ENCODE measurements around the gene LRMDA. TPM values are rescaled to one million over a fixed set of nuclear protein-coding genes. Genes with fewer than 3 reads are reported as not detected.
A peak's percentile ranks its signal among the peaks of the same experiment; 100 is the strongest.

Gene LRMDA
- total and polyA plus RNA-seq, 12 donors = 30.7 to 132 (median 78.1) TPM

- intact Hi-C loops (cut with DNase I) = no loop called here
- H3K36me3 ChIP-seq (replicated peaks in 1 of 2) = no peaks in the 10 kb centered on the region
- H3K27ac ChIP-seq = no peak overlapping the region
- H3K4me3 ChIP-seq = no peak overlapping the region
- no peaks in the 10 kb centered on the region for H3K27me3 ChIP-seq
- 59 to 76% (median 67%) methylated on average over 1 of the region's 1 CpG for WGBS, 4 donors
- DNase-seq = peak in 3 of 7 donors; percentile 16 to 35 (median 29)
- H3K9me3 ChIP-seq (replicated peaks in 1 of 3) = no peaks in the 10 kb centered on the region
- no peak for TF ChIP-seq POLR2A (IDR thresholded peaks at IDR 0.05)
- TF ChIP-seq CTCF (IDR thresholded peaks at IDR 0.05) = no peak
- peaks cover 0 to 4% of the 10 kb centered on the region in 2 donors for H3K4me1 ChIP-seq (replicated peaks in 1 of 2)
These were observed 1024.8 kb downstream of the LRMDA start for GRCh38 chr10:76456197-76456596.

- Histone ChIP-seq H3K36me3 (replicated peaks in 1 of 2) (no peaks in the 10 kb centered on the region), H3K27ac (no peak overlapping the region), H3K4me1 (replicated peaks in 1 of 2) (peaks cover 0 to 4% of the 10 kb centered on the region in 2 donors), H3K4me3 (no peak overlapping the region), H3K27me3 (no peaks in the 10 kb centered on the region), H3K9me3 (replicated peaks in 1 of 3) (no peaks in the 10 kb centered on the region)
- intact Hi-C loops (cut with DNase I) = no loop called here
- WGBS, 4 donors = 84 to 90% (median 89%) methylated on average over 8 of the region's 8 CpGs
- TF ChIP-seq CTCF (IDR thresholded peaks at IDR 0.05) = no peak
- TF ChIP-seq POLR2A (IDR thresholded peaks at IDR 0.05) = no peak
- DNase-seq = no peak
These were observed 1027.7 kb downstream of the LRMDA start for GRCh38 chr10:76459016-76459730.

DNA sequence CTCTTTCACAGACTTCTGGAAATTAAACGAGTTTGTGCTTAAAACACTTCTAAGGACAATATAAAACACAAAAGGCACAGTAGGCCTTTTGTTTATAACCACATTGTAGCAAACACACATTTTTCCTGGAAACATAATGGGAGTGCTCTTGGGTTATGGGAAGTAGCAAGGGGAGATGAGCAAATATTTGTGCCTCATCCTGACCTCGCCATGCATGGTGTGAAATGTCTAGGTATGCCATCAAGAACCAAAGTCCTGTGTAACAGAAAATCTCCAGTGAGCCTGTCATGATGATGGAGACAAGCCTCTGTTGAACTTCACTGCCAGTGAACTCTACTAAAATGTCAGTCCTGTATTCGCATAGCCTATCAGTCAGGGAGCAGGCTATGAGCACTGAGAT is 1029.6 kb downstream of the LRMDA start:
- no peak overlapping the region for H3K27ac ChIP-seq
- no peaks in the 10 kb centered on the region for H3K4me1 ChIP-seq (replicated peaks in 1 of 2)
- 93 to 98% (median 95%) methylated on average over 3 of the region's 3 CpGs for WGBS, 4 donors
- H3K36me3 ChIP-seq (replicated peaks in 1 of 2) = no peaks in the 10 kb centered on the region
- no peaks in the 10 kb centered on the region for H3K9me3 ChIP-seq (replicated peaks in 1 of 3)
- DNase-seq = no peak
- intact Hi-C loops (cut with DNase I) = no loop called here
- H3K27me3 ChIP-seq = no peaks in the 10 kb centered on the region
- TF ChIP-seq POLR2A (IDR thresholded peaks at IDR 0.05) (no peak), CTCF (IDR thresholded peaks at IDR 0.05) (no peak)
- no peak overlapping the region for H3K4me3 ChIP-seq

- no peaks in the 10 kb centered on the region for H3K9me3 ChIP-seq (replicated peaks in 1 of 3)
- H3K36me3 ChIP-seq (replicated peaks in 1 of 2) = no peaks in the 10 kb centered on the region
- 69 to 81% (median 73%) methylated on average over 1 of the region's 1 CpG for WGBS, 4 donors
- no peak overlapping the region for H3K27ac ChIP-seq
- H3K4me1 ChIP-seq (replicated peaks in 1 of 2) = no peaks in the 10 kb centered on the region
- TF ChIP-seq CTCF (IDR thresholded peaks at IDR 0.05) = no peak
- no peak for TF ChIP-seq POLR2A (IDR thresholded peaks at IDR 0.05)
- H3K27me3 ChIP-seq = no peaks in the 10 kb centered on the region
- intact Hi-C loops (cut with DNase I) = no loop called here
- no peak for DNase-seq
- no peak overlapping the region for H3K4me3 ChIP-seq
These were observed 1031.7 kb downstream of the LRMDA start for GRCh38 chr10:76463111-76463510.

Data from adrenal gland (tissue), 12 donors.